Smooth muscle cell of the brain vasculature (primary cell): ENCODE data around the gene GPI.
"Not testable (repeated sequence)": the region's sequence is repeated elsewhere in the genome, so short reads cannot be mapped to it uniquely, and the experiment has no call there.

Experiments used
- DNase-seq: peaks from one replicate; pipeline ENCODE4 v3.0.0-alpha.2; 2012; ENCODE audit warnings: low read depth, low spot score

Gene GPI

GRCh38 chr19:34367624-34367957, 2.6 kb downstream of the GPI start:
- no peak for DNase-seq

DNA sequence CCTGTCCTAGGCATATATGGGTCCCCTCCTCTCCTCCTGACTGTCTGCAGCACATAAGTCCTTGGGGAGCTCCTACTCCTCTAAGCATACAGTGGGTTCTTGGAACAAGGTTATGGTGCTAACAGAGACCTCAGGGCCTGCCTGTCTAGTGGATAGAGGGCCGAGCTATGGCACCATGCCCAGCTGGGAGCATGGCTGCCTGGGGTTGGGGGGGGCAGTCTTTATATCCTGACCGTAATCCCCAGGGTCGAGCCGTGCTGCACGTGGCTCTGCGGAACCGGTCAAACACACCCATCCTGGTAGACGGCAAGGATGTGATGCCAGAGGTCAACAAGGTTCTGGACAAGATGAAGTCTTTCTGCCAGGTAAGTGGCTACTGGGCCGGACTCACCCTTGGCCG, 3.3 kb downstream of the GPI start:
- DNase-seq: no peak

DNA sequence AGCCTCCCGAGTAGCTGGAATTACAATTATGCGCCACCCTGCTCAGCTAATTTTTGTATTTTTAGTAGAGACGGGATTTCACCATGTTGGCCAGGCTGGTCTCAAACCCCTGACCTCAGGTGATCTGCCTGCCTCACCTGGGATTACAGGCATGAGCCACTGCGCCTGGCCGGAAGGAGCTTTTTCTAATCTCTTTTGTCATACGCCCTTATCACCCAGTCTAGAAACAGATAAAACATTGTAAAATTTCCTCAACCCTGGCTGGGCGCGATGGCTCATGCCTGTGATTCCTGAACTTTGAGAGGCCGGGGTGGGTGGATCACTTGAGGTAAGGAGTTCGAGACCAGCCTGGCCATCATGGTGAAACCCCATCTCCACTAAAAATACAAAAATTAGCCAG, 4.2 kb downstream of the GPI start:
- DNase-seq: not testable (repeated sequence)

GRCh38 chr19:34370117-34370516, 5.1 kb downstream of the GPI start:
- DNase-seq: no peak

DNA sequence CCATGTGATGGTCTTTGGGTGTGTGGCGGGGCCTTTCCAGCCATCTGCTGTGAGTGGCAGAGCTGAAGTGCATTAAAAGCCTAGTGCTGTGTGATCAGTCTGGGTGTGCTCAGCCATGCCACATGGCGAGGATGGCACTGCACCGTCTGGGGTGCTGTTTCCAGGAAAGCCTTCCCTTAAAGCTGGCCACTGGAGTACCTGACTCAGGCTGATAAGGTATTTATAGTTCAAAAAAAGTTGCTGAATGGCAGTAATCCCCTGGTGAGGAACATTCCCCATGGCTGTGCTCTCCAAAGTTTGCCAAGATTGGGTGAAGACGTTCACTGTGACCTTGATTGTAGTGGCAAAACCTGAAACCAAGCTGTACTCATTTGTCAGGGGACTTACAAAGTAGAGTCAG, 6.0 kb downstream of the GPI start:
- no peak for DNase-seq

GRCh38 chr19:34373601-34374288, 8.7 kb downstream of the GPI start:
- no peak for DNase-seq

DNA sequence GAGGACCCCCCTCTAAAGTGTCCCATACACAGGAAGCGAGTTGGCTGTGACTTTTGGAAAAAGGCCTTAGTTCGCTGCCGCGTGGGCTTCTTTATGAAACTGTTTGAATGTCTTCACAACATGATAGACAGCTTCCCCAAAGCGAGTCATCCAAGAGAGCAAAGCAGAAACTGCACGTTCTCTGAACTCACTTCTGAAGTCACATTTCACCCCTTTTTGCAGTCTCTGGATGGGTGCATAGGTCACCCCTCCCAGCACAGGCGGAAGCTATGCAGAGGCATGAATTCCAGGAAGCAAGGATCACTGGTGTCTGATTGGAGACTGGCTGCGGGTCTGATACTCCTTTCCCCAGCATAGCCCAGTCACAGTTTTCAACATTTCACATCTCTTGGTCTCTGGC, 10.6 kb downstream of the GPI start:
- DNase-seq: no peak

- DNase-seq: no peak
Measured at GRCh38 chr19:34380639-34381241, 15.7 kb downstream of the GPI start.

DNA sequence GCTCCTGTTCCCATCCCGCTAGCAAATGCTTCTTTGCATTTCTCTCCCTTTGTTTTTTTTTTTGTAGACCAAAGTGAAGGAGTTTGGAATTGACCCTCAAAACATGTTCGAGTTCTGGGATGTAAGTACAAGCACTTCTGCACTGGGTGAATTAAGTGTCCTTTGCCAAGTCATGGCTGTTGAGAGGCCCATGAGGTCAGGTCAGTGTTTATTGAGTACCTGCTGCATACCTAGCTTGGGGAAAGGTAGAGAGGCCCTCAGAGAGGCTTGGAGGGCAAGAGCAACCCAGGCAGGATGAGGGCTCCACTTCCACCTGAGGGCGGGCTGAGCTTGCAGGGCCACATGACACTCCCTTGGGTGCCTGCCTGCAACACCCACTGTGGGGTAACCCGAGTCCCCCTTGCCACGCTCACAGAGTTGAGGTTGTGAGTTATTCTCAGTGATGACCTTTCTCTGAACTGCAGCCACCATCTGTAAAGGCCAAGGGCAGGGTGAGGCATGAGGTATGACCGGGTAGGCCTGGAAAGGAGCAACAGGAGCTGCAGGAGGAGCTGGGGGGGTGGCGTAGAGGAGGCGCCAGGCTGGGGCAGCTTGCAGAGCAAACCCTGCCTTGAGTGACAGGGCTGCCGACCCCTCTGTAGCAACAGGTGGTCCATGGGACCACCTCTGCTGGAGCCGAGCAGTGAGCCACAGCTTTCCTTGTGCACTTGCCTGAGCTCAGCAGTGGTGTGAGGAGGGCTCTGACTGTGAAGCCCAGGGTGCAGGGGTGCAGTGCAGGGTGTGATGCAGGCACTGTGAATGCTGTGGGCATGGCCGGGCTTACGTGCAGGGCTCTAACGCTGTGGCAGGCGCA, 16.6 kb downstream of the GPI start:
- DNase-seq: no peak

GRCh38 chr19:34382471-34382870, 17.5 kb downstream of the GPI start:
- DNase-seq: no peak

- DNase-seq: no peak
Measured at GRCh38 chr19:34383599-34383998, 18.6 kb downstream of the GPI start.

- DNase-seq: no peak
Measured at GRCh38 chr19:34386645-34387445, 21.8 kb downstream of the GPI start.

- no peak for DNase-seq
Measured at GRCh38 chr19:34387446-34387810, 22.4 kb downstream of the GPI start.

DNA sequence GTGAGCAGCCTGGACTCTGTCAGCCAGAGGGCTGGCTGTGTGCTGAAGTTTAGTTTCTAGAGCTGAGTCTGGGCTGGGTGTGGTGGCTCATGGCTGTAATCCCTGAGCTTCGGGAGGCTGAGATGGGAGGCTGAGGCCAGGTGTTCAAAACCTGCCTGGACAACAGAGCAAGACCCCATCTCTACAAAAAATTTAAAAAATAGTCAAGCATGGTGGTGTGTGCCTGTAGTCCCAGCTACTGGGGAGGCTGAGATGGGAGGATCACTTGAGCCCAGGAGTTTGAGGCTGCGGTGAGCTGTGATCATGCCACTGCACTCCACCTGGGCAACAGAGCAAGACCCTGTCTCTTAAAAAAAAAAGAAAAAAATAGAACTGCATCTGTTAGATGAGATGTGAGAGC, 23.7 kb downstream of the GPI start:
- DNase-seq: not testable (repeated sequence)

DNA sequence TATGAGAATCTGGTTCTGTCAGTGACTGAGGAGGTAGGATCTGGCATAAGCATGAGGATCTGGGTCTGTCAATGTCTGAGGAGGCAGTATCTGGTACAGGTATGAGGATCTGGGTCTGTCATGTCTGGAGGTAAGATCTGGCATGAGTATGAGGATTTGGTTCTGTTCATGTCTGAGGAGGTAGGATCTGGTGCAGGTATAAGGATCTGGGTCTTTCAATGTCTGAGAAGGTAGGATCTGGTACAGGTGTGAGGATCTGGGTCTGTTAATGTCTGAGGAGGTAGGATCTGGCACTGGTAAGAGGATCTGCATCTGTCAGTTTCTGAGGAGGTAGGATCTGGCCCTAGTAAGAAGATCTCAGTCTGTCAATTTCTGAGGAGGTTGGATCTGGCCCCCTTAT, 26.8 kb downstream of the GPI start:
- DNase-seq: no peak

GRCh38 chr19:34393031-34393430, 28.0 kb downstream of the GPI start:
- DNase-seq: no peak

DNA sequence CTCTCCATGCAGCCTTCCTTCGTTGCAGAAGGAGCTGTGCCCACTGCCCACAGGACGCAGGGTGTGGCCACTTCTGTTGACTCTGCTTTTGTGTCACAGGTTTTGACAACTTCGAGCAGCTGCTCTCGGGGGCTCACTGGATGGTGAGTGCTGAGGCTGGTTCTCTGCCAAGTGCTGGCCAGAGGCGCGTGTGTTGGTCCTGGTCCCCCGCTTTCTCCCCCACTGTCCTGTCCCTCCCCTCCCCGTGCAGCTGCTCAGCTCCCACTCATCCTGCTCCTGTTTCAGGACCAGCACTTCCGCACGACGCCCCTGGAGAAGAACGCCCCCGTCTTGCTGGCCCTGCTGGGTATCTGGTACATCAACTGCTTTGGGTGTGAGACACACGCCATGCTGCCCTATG, 28.6 kb downstream of the GPI start:
- DNase-seq: no peak

GRCh38 chr19:34397853-34398252, 32.9 kb downstream of the GPI start:
- DNase-seq: no peak

DNA sequence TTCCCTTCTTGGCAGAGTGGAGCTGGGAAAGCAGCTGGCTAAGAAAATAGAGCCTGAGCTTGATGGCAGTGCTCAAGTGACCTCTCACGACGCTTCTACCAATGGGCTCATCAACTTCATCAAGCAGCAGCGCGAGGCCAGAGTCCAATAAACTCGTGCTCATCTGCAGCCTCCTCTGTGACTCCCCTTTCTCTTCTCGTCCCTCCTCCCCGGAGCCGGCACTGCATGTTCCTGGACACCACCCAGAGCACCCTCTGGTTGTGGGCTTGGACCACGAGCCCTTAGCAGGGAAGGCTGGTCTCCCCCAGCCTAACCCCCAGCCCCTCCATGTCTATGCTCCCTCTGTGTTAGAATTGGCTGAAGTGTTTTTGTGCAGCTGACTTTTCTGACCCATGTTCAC, 34.9 kb downstream of the GPI start:
- no peak for DNase-seq

DNA sequence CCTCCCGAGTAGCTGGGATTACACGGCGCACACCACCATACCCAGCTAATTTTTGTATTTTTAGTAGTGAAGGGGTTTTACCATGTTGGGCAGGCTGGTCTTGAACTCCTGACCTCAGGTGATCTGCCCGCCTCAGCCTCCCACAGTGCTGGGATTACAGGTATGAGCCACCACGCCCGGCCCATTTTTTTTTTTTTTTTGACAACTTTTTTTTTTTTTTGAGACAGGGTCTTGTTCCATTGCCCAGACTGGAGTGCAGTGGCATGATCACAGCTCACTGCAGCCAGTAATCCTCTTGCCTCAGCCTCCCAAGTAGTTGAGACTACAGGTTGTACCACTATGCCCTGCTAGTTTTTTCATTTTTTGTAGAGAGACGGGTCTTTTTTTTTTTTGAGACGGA, 35.8 kb downstream of the GPI start:
- not testable (repeated sequence) for DNase-seq

DNA sequence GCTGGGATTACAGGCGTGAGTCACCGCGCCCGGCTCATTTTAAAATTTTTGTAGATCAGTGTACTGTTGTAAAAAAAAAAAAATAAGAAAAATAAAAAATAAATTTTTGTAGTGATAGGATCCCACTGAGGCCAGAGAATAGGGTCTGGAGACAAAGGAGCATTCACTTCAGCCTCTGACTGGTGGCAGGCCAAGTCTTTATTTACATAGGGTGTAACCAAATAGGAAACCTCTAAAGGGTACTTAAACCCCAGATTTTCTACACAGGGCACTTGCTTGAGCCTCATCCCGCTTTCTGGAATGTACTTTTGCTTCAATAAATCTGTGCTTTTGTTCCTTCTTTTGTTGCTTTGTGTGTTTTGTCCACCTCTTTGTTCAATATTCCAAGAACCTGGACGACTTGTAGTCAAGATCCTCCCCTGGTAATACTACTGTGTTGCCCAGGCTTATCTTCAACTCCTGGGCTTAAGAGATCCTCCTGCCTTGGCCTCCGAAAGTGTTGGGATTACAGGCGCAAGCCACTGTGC, 37.1 kb downstream of the GPI start:
- no peak for DNase-seq

DNA sequence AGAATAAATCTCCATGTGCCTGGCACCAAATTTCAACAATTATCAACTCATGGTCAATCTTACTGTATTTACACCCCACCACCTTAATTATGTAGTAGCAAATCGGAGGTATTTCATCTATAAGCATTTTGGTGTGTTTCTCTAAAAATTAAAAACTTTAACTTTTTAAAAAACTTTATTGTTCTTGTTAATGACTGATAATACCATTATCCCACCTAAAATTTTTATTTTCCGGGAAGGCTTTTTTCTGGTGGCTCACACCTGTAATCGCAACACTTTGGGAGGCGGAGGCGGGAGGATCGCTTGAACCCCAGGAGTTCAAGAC, 38.8 kb downstream of the GPI start:
- DNase-seq: no peak
